Frontal cortex (tissue), 4 donors: ENCODE measurements around the gene GYPB. TPM values are rescaled to one million over a fixed set of nuclear protein-coding genes. Genes with fewer than 3 reads are reported as not detected.
"Not testable (repeated sequence)": the region's sequence is repeated elsewhere in the genome, so short reads cannot be mapped to it uniquely, and the experiment has no call there.

Experiments
- DNase-seq, 2 donors: peaks; one replicate each; pipeline ENCODE4 v3.0.0; 2012; ENCODE audit warnings: low spot score in 2 of 2
- FAIRE-seq: peaks from 2 replicates; lab custom pipeline; 2012; peaks lifted over from hg19 to GRCh38; lab: Jason Lieb, UNC
- total RNA-seq: library from RNA; depleted of rRNA; stranded (reverse); fragments of >200 nt; gene quantifications from one replicate; pipeline ENCODE4 v1.2.3, GENCODE V29; 2014
- donor health status: control.
- donor health status: control.
- donor health status: control.

GYPB gene
- total RNA-seq, result 7.7 TPM

DNA sequence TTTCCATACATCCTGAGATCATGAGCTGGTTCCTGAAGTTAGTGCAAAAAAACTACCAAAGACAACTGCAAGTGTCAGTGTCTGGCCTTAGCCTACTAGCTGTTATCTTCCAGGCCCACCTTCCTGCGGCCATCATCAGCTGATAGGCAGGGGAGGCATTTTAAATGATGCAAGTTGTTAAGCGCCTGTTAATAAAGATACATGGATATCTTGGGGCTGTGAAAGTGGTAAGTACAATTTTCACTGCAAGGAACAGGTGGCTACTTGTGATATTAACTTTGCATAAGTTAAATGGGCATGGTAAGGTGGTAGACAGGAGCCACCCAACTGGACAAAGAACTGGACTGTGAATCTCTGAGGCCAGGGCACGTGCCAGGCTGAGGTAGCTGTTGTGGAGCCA, at the start of gene GYPB:
TSS of gene GYPB (minus strand) at position 104 of the 400 bp plus-strand sequence. CDS start at position 11, 93 bp downstream.
- FAIRE-seq, DNase-seq: not testable (repeated sequence)

DNA sequence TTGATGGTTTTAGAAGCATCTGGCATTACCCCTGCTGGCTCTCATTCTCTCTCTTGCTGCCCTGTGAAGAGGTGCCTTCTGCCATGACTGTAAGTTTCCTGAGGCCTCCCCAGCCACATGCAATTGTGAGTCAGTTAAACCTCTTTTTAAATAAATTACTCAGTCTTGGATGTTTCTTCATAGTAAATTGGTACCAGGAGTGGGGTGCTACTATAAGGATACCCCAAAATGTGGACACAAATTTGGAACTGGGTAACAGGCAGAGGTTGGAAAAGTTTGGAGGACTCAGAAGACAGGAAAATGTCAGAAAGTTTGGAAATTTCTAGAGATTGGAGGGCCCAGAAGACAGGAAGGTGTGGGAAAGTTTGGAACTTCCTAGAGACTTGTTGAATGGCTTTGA, 42.4 kb upstream of the GYPB start:
- DNase-seq, FAIRE-seq: not testable (repeated sequence)

DNA sequence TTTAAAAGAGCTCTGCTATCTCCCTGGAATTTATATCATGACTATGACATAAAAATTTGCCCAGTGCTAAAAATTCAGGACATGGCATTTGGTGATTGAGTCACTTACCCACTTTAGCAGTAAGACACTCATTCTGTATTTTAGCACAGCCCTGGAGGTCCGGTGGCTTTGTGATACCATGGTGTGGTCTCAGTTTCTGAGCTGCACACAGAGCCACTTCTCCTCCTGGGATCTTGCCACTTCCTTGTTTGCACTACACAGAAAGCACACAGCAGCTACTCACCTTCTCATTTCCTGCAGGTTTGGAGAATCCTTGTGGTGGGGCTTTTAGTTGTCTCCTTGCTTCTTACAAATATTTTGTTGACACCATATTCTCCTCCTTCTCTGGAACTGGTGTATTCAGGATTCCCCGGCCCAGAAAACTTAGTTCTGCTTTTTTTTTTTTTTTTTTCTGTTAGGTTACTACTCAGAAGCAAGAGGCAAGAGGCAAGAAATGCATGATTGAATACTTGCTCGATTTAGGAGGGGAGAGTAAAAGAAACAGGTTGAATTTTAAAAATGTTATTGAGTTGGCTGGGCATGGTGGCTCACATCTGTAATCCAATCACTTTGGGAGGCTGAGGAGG, 41.2 kb upstream of the GYPB start:
- DNase-seq, FAIRE-seq: not testable (repeated sequence)

DNA sequence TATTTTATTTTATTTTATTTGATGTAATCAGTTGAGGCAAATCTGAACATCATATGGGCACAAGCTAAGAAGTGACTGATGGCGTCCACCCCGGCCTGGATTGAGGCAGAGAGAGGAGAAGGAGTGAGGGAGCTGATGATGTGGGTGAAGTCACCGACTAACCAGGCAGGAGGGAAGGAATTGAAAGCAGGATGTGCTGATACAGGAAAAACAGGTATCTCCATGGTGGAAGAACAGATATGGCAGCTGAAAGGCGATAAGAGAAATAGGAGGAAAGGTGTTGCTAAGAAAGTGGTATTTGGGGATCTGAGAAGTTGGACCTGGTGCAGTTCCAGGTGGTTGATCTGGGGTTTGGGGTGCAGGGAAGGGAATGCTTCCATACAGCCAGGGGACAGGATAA, 37.6 kb upstream of the GYPB start:
- no peak for FAIRE-seq
- DNase-seq, result no peak

DNA sequence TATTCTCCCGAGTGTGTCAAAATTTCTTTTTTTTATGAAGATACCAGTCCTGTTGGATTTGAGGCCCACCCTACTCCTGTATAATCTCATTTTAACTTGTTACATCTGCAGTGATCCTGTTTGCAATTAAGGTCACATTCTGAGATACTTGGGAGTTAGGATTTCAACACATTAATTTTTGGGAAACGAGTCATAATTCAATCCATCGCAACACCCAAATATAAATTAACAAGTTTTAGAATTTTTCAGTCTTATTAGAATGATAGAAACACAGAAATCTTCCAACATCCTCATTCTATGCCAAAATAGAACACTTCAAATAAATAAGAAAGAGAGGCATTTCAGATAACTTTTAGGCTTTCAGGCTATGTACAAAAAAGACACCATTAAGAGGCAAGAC, 36.2 kb upstream of the GYPB start:
- not testable (repeated sequence) for DNase-seq, FAIRE-seq

DNA sequence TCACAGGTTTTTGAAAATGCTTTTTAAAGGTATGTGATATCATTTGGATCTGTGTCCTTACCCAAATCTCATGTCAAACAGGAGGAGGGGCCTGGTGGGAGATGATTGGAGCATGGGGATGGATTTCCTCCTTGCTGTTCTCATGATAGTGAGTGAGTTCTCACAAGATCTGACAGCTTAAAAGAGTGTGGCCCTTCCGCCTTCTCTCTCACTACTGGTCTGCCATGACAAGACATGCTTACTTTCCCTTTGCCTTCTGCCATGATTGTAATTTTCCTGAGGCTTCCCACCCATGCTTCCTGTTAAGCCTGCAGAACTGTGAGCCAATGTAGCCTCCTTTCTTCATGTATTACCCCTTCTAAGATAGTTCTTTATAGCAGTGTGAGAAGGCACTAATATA, 32.3 kb upstream of the GYPB start:
- DNase-seq, FAIRE-seq: not testable (repeated sequence)

DNA sequence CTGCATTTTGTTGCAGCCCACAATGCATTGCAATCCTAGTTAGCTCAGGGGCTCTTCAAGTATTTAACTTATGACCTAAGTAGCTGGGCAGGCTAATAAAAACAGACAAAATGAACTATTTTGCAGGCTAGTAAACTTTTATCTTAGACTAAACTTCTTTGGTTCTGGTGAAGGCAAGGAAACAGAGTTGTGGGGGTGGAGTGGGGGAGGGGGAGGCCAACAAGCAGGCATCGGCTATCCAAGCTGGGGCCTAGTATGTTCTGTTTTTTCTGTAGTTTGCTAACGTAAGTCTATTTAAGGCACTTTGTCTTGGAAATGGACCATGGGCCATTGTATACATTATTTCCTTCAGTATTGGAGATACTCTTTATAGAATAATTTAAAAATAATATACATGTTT, 31.5 kb upstream of the GYPB start:
- not testable (repeated sequence) for FAIRE-seq

DNA sequence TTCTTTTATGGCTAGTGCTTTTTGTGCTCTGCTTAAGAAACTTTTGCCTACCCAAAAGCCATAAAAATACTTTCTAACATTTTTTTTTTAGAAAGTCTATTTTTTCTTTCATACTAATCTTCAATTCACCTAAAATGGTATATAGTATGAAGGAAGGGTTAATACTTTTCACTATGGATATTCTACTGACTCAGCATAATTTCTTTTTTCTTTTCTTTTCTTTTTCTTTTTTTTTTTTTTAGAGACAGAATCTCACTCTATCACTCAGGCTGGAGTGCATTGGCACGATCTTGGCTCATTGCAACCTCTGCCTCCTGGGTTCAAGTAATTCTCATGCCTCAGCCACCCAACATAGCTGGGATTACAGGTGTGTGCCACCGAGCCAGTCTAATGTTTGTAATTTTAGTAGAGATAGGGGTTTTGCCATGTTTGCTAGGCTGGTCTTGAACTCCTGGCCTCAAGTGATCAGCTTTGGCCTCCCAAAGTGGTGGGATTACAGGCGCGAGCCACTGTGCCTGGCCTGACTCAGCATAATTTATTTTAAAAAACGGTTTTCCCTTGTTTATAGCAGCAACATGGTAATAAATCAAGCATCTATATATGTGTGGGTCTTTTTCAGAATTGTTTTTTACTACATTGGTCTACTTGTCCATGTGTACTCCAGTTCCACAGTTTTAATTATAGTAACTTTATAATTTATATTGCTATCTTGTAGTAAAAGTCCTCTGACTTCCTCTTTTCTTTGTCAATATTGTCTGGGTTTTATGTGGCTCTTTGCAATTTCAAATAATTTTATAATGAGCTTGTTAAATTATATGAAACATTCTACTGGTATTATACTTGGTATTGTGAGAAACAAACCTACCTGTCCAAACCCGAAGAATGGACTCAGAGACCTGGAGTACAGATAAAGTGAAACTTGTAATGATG, 30.6 kb upstream of the GYPB start:
- not testable (repeated sequence) for FAIRE-seq, DNase-seq

More for the DNA sequence above, 31.5 kb upstream of the GYPB start:
- DNase-seq, result not testable (repeated sequence)

DNA sequence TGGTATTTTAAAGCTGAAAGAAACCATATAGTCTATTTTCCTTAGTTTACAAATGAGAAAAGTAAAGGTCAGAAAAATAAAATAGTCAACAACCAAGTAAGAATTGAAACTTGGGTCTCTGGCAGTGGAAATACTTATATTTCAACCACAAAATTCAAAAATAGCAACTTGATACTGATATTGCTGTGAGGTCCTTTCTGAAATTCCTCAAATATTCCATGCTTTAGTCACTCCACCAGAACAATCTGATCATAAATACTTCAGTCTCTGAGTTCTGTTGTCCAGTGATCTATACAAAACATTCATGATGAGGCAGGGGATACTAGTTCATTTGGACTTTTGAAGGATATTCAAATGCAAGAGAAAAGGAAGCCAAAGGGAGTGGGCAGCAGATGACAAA, 25.8 kb upstream of the GYPB start:
- DNase-seq, FAIRE-seq: not testable (repeated sequence)

DNA sequence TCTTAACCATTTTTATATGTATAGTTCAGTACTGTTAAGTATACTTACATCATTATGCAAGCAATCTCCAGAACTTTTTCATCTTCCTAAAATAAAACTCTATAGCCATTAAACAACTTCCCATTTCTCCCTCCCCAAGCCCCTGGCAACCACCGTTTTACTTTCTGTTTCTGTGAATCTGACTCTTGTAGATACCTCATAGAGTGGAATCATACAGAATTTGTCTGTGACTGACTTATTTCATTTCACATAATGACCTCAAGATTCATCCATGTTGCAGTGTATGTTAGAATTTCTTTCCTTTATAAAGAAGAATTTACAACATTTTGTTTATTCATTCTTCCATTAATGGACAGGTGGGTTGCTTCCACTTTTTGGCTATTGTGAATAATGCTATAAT, 13.4 kb upstream of the GYPB start:
- FAIRE-seq, DNase-seq: not testable (repeated sequence)

DNA sequence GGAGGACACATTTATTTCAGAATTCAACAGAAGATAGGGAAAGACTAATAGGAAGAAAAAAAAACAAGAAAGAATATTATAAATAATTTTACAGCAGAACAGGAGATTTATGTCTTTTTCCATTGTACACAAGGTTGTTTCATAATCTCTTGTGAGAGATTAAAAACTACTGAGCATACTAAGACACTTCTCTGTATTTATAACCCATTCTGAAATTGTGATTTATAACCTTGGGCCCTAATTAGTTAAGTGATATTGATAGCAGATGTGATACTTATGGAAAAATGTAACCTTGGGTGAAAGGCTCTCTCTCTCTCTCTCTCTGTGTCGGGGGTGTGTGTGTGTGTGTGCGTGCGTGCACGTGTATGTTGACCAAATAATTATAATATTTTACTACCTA, 12.7 kb upstream of the GYPB start:
- peak; percentile 3 for FAIRE-seq

DNA sequence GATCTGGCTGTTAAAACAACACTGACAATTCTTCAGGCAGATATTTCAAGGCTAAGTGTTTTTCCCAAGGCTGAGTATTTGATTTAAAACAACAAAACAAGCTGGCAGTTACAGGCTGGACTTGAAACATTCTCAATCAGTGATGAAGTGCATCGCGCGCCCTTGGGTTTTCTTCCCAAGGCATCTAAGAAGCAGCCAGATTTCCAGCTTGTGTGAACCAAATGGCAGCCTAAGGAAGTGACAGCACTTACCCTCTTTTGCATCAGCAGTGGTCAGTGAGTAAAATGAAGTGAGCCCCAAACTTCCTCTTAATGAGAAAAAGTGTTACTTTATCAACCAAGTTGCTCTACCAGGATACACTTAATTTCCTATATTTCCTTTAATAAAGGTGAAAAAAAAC, 12.2 kb upstream of the GYPB start:
- DNase-seq, FAIRE-seq: not testable (repeated sequence)

More for the DNA sequence above, 12.7 kb upstream of the GYPB start:
- DNase-seq, result not testable (repeated sequence)

DNA sequence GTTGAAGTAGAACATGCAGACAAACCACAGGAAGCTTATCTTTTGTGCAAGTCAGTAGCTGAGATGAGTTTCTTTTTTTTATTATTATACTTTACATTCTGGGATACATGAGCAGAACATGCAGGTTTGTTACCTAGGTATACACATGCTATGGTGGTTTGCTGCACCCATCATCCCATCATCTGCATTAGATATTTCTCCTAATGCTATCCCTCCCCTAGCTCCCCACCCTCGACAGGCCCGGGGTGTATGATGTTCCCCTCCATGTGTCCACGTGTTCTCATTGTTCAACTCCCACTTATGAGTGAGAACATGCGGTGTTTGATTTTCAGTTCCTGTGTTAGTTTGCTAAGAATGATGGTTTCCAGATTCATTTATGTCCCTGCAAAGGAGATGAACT, 11.5 kb upstream of the GYPB start:
- DNase-seq, FAIRE-seq: not testable (repeated sequence)

DNA sequence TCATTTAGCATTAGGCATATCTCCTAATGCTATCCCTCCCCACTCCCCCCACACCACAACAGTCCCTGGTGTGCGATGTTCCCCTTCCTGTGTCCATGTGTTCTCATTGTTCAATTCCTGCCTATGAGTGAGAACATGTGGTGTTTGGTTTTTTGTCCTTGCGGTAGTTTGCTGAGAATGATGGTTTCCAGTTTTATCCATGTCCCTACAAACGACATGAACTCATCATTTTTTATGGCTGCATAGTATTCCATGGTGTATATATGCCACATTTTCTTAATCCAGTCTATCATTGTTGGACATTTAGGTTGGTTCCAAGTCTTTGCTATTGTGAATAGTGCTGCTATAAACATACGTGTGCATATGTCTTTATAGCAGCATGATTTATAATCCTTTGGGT, 7.5 kb upstream of the GYPB start:
- not testable (repeated sequence) for DNase-seq, FAIRE-seq

DNA sequence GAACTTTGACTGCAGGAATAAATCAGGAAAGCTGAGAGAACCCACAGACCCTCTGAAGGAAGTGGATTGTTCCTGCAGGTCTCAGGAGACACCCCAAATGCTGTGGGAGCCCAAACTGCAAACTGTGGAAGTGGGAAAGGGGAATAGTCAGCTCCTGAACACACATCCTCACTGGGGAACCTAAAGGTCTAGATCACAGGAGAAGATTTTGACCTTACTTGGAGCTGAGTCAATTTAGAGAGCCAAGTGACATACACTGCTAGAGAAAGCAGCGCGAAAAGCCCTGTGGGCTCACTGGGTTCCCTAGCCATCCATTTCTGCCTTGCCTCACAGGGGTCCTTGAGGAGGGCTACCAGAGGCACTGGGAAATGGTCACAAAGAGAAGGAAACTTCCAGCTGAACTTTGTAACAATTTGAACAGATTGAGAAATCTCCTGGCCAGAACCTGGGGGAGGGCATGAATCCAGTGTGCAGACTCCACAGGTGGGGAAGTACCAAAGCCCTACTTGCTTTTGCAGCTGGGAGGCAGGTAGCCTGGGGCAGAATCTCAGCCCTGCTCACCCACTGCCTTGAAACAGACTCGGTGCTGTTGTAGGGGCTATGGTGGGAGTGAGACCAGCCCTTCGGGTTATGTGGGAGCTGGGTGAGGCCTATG, 5.3 kb upstream of the GYPB start:
- not testable (repeated sequence) for DNase-seq, FAIRE-seq

DNA sequence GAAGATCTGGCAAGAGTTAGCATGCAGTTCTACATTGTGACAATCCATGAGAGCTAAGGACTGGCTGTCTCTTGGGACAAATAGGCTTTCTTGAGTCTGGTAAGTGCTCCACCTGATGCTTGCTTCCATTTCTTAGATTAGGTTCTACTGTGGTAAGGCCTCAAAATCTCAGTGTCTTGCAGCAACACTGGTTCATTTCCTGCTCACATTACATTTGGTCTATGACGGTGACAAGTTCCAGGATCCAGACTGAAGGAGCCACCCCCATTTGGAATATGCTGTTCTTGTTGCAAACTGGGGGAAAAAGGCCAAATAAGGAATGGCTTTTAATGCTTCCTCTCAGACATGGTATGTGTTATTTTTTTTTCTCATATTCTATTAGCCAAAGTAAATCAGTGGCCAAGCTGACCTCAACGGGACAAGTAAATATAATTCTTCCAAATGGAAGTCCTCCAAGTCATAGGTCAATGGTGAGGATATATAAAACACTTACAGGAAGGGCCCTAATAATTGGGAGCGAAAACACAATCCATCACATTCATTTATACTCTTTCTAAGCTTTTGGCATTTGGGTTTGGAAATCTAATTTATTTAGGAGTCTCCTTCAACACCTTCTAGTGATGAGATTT, 3.7 kb upstream of the GYPB start:
- FAIRE-seq, DNase-seq: not testable (repeated sequence)

DNA sequence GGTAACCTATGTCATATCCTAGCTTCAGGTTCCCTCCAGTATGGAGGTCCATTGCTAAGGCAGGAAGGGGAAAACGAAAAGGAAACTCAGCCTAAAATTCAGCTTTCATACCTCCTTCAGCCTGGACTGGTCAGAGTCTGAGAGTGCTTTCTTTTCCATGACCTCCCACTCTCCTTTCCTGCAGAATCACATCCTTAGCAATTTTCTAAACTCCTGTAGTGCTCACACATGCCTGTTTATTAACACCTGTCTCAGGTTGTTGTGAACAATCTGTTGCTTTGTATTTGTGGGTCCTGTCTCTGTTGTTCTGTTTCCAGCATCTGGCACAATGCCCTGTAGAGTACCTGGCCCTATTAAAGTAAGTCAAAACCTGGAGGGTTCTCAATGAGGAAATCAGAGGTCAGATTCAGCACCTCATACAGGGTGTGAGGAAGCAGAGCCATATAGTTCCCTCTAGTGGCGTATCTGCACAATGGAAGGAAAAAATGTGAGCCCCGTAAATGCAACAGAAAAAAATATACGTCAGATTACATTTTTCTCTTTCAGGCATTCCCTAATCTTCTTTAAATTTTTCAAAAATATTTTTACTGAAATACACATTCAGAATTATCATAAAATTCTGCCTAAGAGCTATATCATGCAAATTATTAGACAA, 2.3 kb upstream of the GYPB start:
- FAIRE-seq, result not testable (repeated sequence)

DNA sequence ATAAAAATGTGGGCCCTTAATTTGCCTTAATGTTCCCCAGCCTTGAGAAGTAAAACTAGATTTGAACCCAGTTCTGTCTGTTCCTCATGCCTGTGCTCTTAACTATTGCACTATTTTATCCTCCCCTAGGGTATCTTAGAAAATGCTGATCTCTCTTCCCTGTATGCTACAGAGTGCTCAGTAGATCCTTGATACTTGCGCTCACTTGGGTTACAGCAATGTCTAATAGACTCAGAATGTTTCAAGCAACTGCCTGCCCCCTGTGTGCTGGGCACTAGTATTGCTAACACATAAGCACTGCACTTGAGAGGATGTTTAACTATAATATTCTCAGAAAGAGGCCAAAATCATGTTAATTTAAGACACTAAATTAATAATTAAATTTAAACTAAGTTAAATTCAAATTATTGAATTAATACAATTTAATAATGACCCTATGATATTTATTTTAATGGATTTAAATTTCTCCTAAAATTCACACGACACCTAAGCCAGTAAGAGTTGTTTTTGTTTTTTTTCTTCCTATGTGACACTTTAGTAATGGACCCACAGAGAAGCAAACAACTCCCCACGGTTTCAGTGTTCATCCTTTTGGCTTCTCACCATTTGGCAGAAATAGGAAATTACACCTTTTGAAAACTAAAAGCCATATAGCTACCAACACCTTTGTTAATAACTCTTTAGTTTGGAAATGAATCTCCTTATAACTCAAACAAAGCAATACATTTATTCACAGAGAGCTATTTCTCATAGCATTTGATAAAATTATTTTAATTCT, 768 bp downstream of the GYPB start:
- FAIRE-seq, result peak; percentile 66

More for the DNA sequence above, 2.3 kb upstream of the GYPB start:
- not testable (repeated sequence) for DNase-seq

More for the DNA sequence above, 768 bp downstream of the GYPB start:
- DNase-seq, result not testable (repeated sequence)
